GM23338 (cell line): ENCODE data around the gene EXD3. TPM values are rescaled to one million over a fixed set of nuclear protein-coding genes. Genes with fewer than 3 reads are reported as not detected.
A peak's percentile ranks its signal among the peaks of the same experiment; 100 is the strongest.

Source experiments
- ATAC-seq: fragments of 200-7000 bp; cut with Tn5 transposase; 3 replicates; pipeline ENCODE4 v1.9.1; 2020
- DNase-seq: peaks from one replicate; pipeline ENCODE4 v3.0.0-alpha.2; 2015; ENCODE audit warnings: low spot score
- H2AFZ ChIP-seq: fragments of 200-600 bp; sonication (generic); 2 replicates; pipeline ENCODE4 v1.8.0; 2016; ENCODE audit warnings: antibody characterized with exemption, mild to moderate bottlenecking, moderate library complexity
- H3F3A ChIP-seq: fragments of 200-600 bp; sonication (generic); replicated peaks from 2 replicates; pipeline ENCODE4 v1.8.0; 2017; ENCODE audit warnings: antibody characterized with exemption, mixed run types, low read depth
- H3K27ac ChIP-seq: fragments of 200-600 bp; sonication (generic); 2 replicates; pipeline ENCODE4 v1.6.1; 2016; ENCODE audit warnings: low read depth
- H3K27me3 ChIP-seq: fragments of 200-600 bp; sonication (generic); 2 replicates; pipeline ENCODE4 v1.8.0; 2016; ENCODE audit warnings: mild to moderate bottlenecking, mixed run types, moderate library complexity; ENCODE audit not compliant: insufficient read depth
- H3K36me3 ChIP-seq: fragments of 200-600 bp; sonication (generic); 2 replicates; pipeline ENCODE4 v1.8.0; 2016; ENCODE audit warnings: mild to moderate bottlenecking; ENCODE audit not compliant: insufficient read depth
- H3K4me1 ChIP-seq: fragments of 200-600 bp; sonication (generic); 2 replicates; pipeline ENCODE4 v1.8.0; 2016; ENCODE audit warnings: mild to moderate bottlenecking, moderate library complexity; ENCODE audit not compliant: insufficient read depth
- H3K4me2 ChIP-seq: fragments of 200-600 bp; sonication (generic); 2 replicates; pipeline ENCODE4 v1.7.1; 2017; ENCODE audit warnings: mixed run types
- H3K4me3 ChIP-seq: fragments of 200-600 bp; sonication (generic); 2 replicates; pipeline ENCODE4 v1.6.1; 2016; ENCODE audit warnings: mixed run types
- H3K79me2 ChIP-seq: fragments of 200-600 bp; sonication (generic); replicated peaks from 2 replicates; pipeline ENCODE4 v1.8.0; 2017; ENCODE audit warnings: mild to moderate bottlenecking; ENCODE audit not compliant: insufficient read depth
- H3K9me2 ChIP-seq: fragments of 200-600 bp; sonication (generic); 2 replicates; pipeline ENCODE4 v1.8.0; 2017; ENCODE audit not compliant: insufficient read depth
- H4K20me1 ChIP-seq: fragments of 200-600 bp; sonication (generic); replicated peaks from 2 replicates; pipeline ENCODE4 v1.8.0; 2017; ENCODE audit warnings: mild to moderate bottlenecking; ENCODE audit not compliant: insufficient read depth
- H3K27ac Mint-ChIP-seq: 2 replicates; pipeline ENCODE4 v1.8.0; 2020; ENCODE audit warnings: inconsistent platforms, mild to moderate bottlenecking, moderate library complexity, mixed read lengths
- H3K27me3 Mint-ChIP-seq: 3 replicates; pipeline ENCODE4 v1.8.0; 2022; ENCODE audit warnings: low read depth, mild to moderate bottlenecking, moderate library complexity, mixed read lengths, inconsistent platforms; ENCODE audit not compliant: insufficient read depth, poor library complexity
- H3K36me3 Mint-ChIP-seq: 3 replicates; pipeline ENCODE4 v1.8.0; 2021; ENCODE audit warnings: low read depth, mild to moderate bottlenecking, inconsistent platforms, moderate library complexity, mixed read lengths
- H3K4me1 Mint-ChIP-seq: 3 replicates; pipeline ENCODE4 v1.8.0; 2020; ENCODE audit warnings: mild to moderate bottlenecking, inconsistent platforms, mixed read lengths
- H3K4me3 Mint-ChIP-seq: 3 replicates; pipeline ENCODE4 v1.8.0; 2021; ENCODE audit warnings: moderate library complexity, mild to moderate bottlenecking, inconsistent platforms, mixed read lengths
- H3K9me3 Mint-ChIP-seq: 3 replicates; pipeline ENCODE4 v1.8.0; 2020; ENCODE audit warnings: moderate library complexity, mild to moderate bottlenecking, inconsistent platforms, mixed read lengths
- EZH2 ChIP-seq: fragments of 200-600 bp; sonication (generic); IDR thresholded peaks from one replicate; pipeline ENCODE4 v1.8.0; 2017; ENCODE audit warnings: antibody characterized with exemption, mild to moderate bottlenecking, low read depth; ENCODE audit not compliant: unreplicated experiment
- EZH2phosphoT487 ChIP-seq: fragments of 200-600 bp; sonication (generic); IDR thresholded peaks from one replicate; pipeline ENCODE4 v1.8.1; 2018; ENCODE audit warnings: antibody characterized with exemption; ENCODE audit not compliant: unreplicated experiment
- POLR2AphosphoS5 ChIP-seq: IDR thresholded peaks from 2 replicates; pipeline ENCODE4 v1.6.1; 2016; ENCODE audit warnings: antibody characterized with exemption, low read depth
- STAT1 ChIP-seq: IDR thresholded peaks from one replicate; pipeline ENCODE4 v1.6.1; 2016; ENCODE audit warnings: antibody characterized with exemption; ENCODE audit not compliant: unreplicated experiment
- ZNF331 ChIP-seq: fragments of 250-450 bp; sonication (Bioruptor Pico); IDR thresholded peaks from 2 replicates; pipeline ENCODE4 v1.5.0; 2020; ENCODE audit warnings: low read depth, mild to moderate bottlenecking, moderate library complexity
- ZNF462 ChIP-seq: fragments of 250-450 bp; sonication (Bioruptor Pico); IDR thresholded peaks from 2 replicates; pipeline ENCODE4 v1.5.0; 2020; ENCODE audit warnings: mild to moderate bottlenecking, moderate library complexity
- polyA plus RNA-seq: library from polyadenylated mRNA; unstranded; fragments of >200 nt; fragmentation: Nextera tagmentation; extraction: Ambion mirVana; gene quantifications from 2 replicates; pipeline ENCODE4 v1.2.1, GENCODE V29; 2016
- total RNA-seq: library from RNA; depleted of rRNA; stranded (reverse); fragments of >200 nt; shearing (Covaris generic); gene quantifications from 2 replicates; pipeline ENCODE4 v1.2.3, GENCODE V29; 2014
- TF ChIP-seq, protein P1 (sequence below): IDR thresholded peaks from 2 replicates; pipeline ENCODE4 v1.6.1; 2016; ENCODE audit warnings: antibody characterized with exemption

EXD3 gene
- total and polyA plus RNA-seq, 2 experiments from 2014 or later, result 3.6 to 9.7 TPM

DNA sequence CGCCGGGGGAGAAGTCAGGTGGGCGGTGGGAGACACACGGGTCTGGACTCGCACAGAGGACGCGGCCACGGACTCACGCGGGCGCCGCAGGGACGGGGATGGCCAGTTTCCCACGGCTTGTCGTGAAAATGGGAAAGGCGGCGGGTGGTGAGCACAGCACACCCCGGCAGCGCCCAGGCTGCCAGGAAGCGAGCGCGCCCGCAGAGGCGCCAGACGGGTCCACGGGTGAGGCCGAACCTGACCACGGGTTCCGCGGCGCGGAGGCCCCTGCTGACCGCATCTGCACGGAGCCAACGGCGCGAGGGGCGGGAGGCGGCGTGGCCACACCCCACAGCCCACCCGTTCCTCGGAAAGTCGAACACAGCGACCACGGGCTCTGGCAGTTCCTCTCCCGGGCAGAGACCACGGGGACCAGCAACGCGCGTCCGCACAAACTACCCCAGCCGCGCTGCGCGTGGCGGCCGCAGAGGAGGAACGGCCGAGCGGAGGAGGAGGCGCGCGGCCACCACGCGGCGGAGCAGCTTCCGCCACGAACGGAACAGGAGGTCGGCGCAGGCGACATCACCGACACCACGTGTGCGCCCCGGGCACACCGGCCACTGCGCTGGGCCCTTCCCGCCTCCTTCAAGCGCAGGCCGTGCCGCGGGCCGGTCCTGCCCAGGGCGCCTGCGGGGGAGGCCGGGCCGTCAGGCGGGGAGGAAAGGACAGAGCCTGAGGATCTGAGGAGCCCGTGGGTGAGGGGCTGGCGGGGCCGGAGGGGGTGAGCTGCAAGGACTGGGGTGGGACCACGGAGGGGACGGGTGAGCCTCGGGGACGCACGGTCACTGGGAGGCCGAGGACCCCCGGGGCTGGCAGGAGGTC, 5.6 kb downstream of the EXD3 start:
- Histone ChIP-seq H3K27ac (no peak overlapping the region), H3K79me2 (peaks cover 28% of the 10 kb centered on the region), H3K36me3 (no peaks in the 10 kb centered on the region), H3K4me1 (peaks cover 6% of the 10 kb centered on the region), H3K9me2 (no peaks in the 10 kb centered on the region), H3K27me3 (no peaks in the 10 kb centered on the region), H2AFZ (no peak overlapping the region), H4K20me1 (peaks cover 4% of the 10 kb centered on the region), H3K4me2 (no peak overlapping the region), H3K4me3 (no peak overlapping the region), H3F3A (0 out of 2 replicates have a peak, but pooled peaks cover 3% of the 10 kb centered on the region)
- TF ChIP-seq STAT1, result no peak
- TF ChIP-seq ZNF462, result no peak
- TF ChIP-seq EZH2phosphoT487, result no peak
- TF ChIP-seq, protein P1, sequence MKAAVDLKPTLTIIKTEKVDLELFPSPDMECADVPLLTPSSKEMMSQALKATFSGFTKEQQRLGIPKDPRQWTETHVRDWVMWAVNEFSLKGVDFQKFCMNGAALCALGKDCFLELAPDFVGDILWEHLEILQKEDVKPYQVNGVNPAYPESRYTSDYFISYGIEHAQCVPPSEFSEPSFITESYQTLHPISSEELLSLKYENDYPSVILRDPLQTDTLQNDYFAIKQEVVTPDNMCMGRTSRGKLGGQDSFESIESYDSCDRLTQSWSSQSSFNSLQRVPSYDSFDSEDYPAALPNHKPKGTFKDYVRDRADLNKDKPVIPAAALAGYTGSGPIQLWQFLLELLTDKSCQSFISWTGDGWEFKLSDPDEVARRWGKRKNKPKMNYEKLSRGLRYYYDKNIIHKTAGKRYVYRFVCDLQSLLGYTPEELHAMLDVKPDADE, result no peak
- no peak for TF ChIP-seq POLR2AphosphoS5
- TF ChIP-seq ZNF331 (CRISPR knock-in tag), result no peak
- TF ChIP-seq EZH2, result no peak
- Mint-ChIP-seq H3K9me3 (no peaks in the 10 kb centered on the region; the same call in 2 of the 3 replicates), H3K27ac (no peak overlapping the region), H3K4me3 (no peak overlapping the region), H3K36me3 (no peaks in the 10 kb centered on the region; the same call in 2 of the 3 replicates), H3K27me3 (peaks cover 4% of the 10 kb centered on the region), H3K4me1 (peaks cover 4% of the 10 kb centered on the region; the same call in 2 of the 3 replicates)
- DNase-seq (peak; percentile 35), ATAC-seq (peak; percentile 31)
